Right forelimb (tissue), 1 donor: ENCODE measurements around the gene PDGFC.

Experiments
- DNase-seq: peaks from one replicate; pipeline ENCODE4 v3.0.0-alpha.2; 2018

PDGFC gene

DNA sequence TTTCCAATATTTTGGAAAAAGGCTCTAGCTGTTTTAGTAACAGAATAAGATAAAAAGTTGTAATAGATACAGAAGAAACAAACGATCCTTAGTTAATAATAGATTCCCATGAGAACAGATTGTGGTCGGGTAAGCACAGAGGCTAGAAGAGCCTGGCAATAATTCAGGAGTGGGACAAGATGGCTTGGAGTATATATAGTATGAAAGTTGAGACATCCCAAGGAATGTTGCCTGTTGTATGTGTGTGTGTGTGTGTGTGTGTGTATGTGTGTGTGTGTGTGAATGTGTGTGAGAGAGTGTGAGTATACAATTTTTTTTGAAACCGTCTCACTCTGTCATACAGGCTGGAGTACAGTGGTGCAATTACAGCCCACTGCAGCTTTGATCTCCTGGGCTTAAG lies 150.7 kb downstream of the PDGFC start:
- DNase-seq: no peak

- DNase-seq: no peak
Observed at GRCh38 chr4:156816360-156816755, 155.2 kb downstream of the PDGFC start.

GRCh38 chr4:156815717-156816359 lies 155.8 kb downstream of the PDGFC start:
- no peak for DNase-seq

- no peak for DNase-seq
Observed at GRCh38 chr4:156811963-156812362, 159.6 kb downstream of the PDGFC start.

DNA sequence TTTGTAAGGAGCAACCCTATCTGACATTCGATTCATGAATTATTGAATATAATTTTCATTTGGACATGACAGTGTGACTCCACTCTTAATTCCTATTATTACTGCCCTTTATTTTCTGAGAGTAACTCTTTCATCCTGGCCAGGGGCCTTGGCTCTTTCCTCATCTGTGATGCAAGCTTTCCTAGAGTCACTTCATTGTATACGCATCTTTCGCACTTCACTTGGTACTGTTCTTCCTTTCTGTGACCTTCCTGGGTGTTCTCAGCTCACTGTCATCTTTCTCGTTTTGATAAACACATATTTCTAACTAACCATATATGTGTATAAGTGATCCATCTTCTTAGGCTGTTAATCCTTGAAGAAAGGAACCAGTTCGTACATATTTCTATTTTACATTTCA lies 160.3 kb downstream of the PDGFC start:
- DNase-seq: no peak

GRCh38 chr4:156805696-156806095 lies 165.9 kb downstream of the PDGFC start:
- DNase-seq: no peak

GRCh38 chr4:156803056-156803455 lies 168.5 kb downstream of the PDGFC start:
- DNase-seq: no peak

- DNase-seq: no peak
Observed at GRCh38 chr4:156800463-156800862, 171.1 kb downstream of the PDGFC start.

GRCh38 chr4:156799121-156799589 lies 172.4 kb downstream of the PDGFC start:
- DNase-seq: no peak

DNA sequence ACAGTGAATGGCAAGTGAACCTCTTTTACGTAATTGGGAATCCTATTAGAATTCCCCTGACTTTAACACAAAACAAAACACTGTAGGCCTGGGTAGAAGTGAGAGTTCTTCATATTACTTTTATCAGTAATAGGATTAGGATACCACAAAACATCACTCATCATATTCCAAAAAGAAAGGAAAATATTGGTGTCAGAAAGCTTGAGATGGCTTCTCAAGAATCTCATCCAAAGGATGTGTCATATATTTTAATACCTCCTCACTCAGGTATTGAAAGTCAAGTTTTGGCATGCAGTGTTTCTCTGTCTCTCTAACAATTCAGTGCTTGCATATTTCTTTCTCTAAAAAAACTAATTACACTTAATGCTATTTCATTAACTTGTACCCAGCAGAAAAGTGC lies 173.2 kb downstream of the PDGFC start:
- DNase-seq: no peak

- no peak for DNase-seq
Observed at GRCh38 chr4:156797206-156797605, 174.4 kb downstream of the PDGFC start.

DNA sequence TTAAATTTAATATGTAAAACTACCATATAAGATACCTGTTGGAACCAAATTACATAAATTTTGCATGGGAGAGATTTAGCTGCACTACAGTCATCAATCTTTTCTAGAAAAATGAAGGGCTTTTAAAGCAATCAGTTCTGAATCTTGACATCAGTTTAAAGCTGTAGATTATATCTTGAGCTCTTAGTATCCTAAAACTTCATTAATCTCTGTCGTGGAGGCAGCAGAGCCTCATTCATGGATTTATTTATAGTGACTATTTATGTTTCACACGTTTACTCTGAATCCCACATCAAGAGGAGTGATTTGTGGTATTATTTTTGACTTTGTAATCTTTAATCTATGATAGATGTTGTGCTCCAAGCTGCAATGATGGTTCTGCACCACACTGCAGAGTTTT lies 175.9 kb downstream of the PDGFC start:
- no peak for DNase-seq

GRCh38 chr4:156794863-156795262 lies 176.7 kb downstream of the PDGFC start:
- no peak for DNase-seq

- DNase-seq: no peak
Observed at GRCh38 chr4:156792462-156793085, 179.0 kb downstream of the PDGFC start.

DNA sequence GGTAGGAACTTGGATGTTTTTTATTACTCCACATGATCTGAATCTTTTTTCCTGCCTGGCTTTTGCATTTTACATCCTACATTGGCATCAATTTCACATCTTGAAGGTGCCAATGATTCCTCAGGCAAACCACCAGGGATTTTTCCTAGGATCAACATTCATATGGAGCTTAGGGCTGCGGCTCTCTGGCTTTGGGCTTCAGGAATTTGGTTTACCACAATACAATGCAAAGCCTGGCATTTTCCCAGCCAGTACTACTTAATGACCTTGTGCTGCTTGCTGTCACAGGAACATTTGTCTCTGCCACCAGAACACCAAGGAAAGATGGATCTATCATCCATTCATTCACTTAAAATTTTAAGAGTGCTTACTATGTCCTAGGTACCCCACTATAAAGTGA lies 180.7 kb downstream of the PDGFC start:
- DNase-seq: no peak

GRCh38 chr4:156788782-156789181 lies 182.8 kb downstream of the PDGFC start:
- DNase-seq: no peak

DNA sequence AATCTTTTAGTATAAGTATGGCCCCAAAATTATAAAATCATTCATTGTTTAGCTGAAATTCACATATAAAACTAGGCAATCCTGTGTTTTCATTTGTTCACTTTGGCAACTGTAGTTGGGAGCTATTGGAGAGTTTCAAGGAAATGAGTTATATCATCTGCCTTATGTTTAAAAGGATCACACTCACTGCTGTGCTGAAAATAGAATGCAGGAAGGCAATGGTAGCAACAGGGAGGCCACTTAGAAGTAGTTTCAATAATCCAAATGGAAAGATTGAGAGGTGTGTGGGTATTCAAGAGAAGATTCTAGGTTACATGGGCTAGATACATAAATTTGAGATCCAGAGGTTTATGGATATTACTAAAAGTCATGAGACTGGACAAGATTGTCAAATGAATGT lies 184.9 kb downstream of the PDGFC start:
- no peak for DNase-seq

DNA sequence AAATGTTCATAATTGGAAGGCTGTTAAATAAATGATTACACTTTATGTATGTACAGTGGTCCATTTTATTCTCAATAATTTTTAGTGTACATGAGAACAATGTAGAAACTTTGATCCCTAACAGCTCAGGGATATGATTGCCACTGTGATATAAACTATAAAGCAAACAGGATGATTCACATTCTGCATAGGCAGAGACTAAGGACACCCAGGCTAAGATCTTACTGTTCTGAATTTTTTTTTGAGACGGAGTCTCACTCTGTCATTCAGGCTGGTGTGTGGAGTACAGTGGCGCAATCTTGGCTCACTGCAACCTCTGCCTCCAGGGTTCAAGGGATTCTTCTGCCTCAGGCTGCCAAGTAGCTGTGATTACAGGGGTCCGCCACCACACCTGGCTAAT lies 186.6 kb downstream of the PDGFC start:
- DNase-seq: no peak

GRCh38 chr4:156783966-156784365 lies 187.6 kb downstream of the PDGFC start:
- no peak for DNase-seq

GRCh38 chr4:156782491-156782890 lies 189.1 kb downstream of the PDGFC start:
- DNase-seq: no peak

- DNase-seq: no peak
Observed at GRCh38 chr4:156781852-156782251, 189.7 kb downstream of the PDGFC start.

DNA sequence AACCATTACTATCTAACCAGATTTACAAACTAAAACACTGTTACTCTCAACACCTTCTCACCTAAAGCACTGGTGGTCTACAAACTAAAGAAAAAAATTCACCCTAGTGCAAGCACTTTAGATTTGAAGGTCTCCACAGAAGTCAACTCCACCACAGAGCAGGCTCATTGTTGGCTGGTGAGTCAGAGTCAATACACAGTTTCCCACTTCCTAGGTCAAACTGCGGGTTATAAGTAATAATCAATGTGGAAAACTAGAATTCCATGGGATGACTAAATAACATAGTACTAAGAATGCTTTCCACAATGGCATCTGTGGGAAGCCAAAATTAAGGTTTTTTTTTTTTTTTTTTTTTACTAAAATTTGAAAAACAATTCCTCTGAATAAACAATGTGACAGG lies 191.8 kb downstream of the PDGFC start:
- no peak for DNase-seq

- DNase-seq: no peak
Observed at GRCh38 chr4:156779042-156779441, 192.6 kb downstream of the PDGFC start.

DNA sequence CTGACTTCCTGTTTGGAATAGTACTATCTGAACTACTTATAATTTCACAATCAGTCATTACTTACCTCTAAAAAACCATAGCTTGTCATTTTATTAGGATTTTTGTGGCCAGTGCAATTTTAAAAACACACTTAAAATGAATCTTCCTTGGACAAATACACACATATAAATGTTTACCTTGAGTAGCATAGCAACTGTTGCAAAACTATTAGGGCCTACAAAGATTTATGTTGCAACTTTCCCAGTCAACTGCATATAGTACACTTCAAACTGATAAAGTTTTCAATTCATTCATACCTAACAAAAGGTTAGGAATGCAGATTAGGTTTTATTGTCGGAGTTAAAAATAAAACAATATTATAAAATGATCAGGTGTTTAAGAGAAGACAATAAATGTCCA lies 193.0 kb downstream of the PDGFC start:
- DNase-seq: no peak

GRCh38 chr4:156778093-156778492 lies 193.5 kb downstream of the PDGFC start:
- DNase-seq: no peak
